GM13976 (cell line): ENCODE data around the gene COA1.

Experiments
- DNase-seq: peaks from one replicate; pipeline ENCODE4 v3.0.0; 2012; ENCODE audit warnings: low spot score
- in situ Hi-C: fragments of 300-500 bp; cut with MboI; formaldehyde crosslinking; loops from one replicate; pipeline ENCODE4 v1.12.0; 2022; ENCODE audit warnings: low sequenced_read_pairs, mixed read lengths, inconsistent platforms; ENCODE audit not compliant: unreplicated experiment
- TF ChIP-seq, protein P1 (sequence below): IDR thresholded peaks from 2 replicates; pipeline ENCODE4 v1.5.1; 2012; ENCODE audit warnings: borderline replicate concordance, mild to moderate bottlenecking; ENCODE audit not compliant: insufficient read depth; ENCODE audit errors: extremely low read depth, missing control alignments, control extremely low read depth

COA1 gene

GRCh38 chr7:43750016-43750887, 20.9 kb upstream of the COA1 start:
- DNase-seq: no peak
- TF ChIP-seq, protein P1, sequence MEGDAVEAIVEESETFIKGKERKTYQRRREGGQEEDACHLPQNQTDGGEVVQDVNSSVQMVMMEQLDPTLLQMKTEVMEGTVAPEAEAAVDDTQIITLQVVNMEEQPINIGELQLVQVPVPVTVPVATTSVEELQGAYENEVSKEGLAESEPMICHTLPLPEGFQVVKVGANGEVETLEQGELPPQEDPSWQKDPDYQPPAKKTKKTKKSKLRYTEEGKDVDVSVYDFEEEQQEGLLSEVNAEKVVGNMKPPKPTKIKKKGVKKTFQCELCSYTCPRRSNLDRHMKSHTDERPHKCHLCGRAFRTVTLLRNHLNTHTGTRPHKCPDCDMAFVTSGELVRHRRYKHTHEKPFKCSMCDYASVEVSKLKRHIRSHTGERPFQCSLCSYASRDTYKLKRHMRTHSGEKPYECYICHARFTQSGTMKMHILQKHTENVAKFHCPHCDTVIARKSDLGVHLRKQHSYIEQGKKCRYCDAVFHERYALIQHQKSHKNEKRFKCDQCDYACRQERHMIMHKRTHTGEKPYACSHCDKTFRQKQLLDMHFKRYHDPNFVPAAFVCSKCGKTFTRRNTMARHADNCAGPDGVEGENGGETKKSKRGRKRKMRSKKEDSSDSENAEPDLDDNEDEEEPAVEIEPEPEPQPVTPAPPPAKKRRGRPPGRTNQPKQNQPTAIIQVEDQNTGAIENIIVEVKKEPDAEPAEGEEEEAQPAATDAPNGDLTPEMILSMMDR: no peak
- in situ Hi-C loops: no loop called here

- no peak for DNase-seq
- in situ Hi-C loops: no loop called here
- TF ChIP-seq, protein P1: no peak
These were observed 20.1 kb upstream of the COA1 start for GRCh38 chr7:43749383-43749940.

DNA sequence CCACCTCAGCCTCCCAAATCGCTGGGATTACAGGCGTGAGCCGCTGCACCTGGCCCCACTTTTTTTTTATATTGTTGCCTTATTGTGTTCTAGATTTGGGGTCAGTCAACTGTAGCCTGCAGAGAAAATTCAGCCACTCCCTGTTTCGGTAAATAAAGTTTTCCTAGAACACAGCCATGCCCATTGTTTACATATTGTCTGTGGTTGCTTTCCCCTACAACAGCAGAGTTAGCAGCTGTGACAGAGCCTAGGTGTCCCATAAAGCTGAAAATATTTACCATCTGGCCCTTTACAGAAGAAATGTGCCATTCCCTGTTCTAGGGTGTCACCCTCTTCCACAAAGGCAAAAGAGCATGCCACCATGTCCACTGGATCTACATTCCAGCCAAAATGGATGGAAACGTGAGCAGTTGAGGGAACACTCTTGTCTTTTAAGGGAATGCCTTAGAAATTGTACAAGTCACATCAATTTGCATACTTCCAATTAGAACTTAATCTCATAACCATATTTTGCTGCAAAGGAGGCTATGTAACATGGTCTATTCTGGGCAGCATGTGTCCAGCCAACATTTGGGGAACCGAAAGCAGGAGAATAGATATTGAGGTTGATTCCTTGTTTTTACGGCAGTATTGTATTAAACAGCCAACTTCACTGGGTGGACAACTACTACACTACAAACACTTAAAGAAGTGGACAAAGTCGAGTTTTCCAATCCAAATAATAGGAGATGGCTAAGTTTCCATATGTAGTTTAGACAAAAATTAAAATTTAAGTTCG, 18.2 kb upstream of the COA1 start:
- in situ Hi-C loops: no loop called here
- TF ChIP-seq, protein P1: no peak
- DNase-seq: no peak

DNA sequence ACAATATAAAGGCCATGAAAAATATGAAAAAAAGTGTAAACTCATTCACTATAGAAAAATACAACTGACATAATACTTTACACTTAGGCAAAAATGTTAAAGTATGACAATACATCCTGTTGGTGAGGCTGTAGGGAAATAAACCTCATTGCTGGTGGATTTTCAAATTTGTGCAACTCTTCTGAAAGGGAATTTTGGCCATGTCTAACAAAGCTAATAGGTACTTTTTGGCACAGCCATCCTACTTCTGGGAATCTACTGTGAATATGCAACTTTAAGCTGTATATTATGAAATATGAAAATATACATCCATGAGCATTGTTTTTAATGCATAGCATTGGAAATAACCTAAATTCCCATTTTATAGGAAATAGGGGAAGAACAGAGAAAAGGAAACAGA, 13.4 kb upstream of the COA1 start:
- in situ Hi-C loops: no loop called here
- no peak for DNase-seq
- TF ChIP-seq, protein P1: no peak

DNA sequence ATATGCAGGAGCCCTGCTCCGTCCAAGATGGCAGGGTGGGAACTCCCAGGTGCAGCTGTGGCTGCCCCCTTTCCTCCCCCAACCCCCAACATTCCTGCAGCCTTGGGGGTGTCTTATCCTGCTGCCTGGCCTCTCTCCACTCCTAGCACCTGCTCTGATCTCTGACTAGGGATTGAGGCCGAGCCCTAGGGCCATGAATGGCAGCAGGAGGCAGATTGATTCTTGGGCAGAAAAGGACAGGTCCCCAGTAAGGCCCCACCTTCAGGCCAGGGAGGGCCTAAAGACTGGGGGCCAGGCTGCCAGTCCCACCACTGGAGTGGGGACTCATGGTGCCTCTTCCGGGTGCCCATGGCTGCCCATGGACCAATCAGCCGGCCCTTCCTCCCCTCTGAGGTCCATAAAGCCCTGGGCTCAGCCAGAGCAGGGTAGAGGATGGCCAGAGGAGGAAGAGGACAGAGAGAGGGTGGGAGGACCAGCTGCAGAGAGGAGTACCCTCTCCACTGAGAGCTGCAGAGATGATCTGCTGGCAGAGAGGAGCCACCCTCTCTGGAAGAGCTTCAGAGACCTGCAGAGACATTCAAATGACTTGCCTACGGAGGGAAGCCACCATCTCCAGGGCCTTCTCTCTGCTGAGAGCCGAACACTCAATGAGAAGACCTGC, 8.3 kb upstream of the COA1 start:
- in situ Hi-C loops: loop anchor here (10.0 kb wide), 1 partner anchor 97 kb away; no protein-coding TSS in a partner anchor
- TF ChIP-seq, protein P1: no peak
- no peak for DNase-seq
